ENCODE results near the gene NLRC5.

- TF ChIP-seq ESRRG (CRISPR knock-in tag; IDR thresholded peaks at IDR 0.05) (no peak), CREB5 (CRISPR knock-in tag; IDR thresholded peaks at IDR 0.05; ENCODE audit: low read depth) (no peak), RARB (CRISPR knock-in tag; IDR thresholded peaks at IDR 0.05) (no peak), BACH2 (CRISPR knock-in tag; IDR thresholded peaks at IDR 0.05; ENCODE audit: borderline replicate concordance) (no peak)
Measured at GRCh38 chr16:56950881-56951771, 38.2 kb upstream of the NLRC5 start.

All from SK-N-SH treated with all-trans-retinoic acid at 6 μM for 48 hours (cell line).